ENCODE measurements around the gene MTFMT. TPM values are rescaled to one million over a fixed set of nuclear protein-coding genes. Genes with fewer than 3 reads are reported as not detected.

Gene MTFMT
- total and polyA plus RNA-seq, 2 donors (not counting 1 experiment from before 2014, with no cell fraction given): 16.6 to 17.0 TPM

DNA sequence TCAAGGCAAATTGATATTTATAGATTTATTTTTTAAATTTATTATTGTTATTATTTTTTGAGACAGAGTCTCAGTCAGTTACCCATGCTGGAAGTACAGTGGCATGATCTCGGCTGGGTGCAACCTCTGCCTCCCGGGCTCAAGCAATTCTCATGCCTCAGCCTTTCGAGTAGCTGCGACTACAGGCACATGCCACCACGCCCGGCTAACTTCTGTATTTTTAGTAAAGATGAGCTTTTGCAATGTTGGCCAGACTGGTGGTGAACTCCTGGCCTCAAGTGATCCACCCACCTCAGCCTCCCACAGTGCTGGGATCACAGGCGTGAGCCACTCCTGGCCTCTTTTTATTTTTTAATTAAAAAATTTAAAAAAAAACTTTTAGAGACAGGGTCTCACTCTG, 58.7 kb downstream of the MTFMT start:
- DNase-seq (ENCODE audit: low read depth in 2 of 2): no peak
- TF ChIP-seq, protein P1, sequence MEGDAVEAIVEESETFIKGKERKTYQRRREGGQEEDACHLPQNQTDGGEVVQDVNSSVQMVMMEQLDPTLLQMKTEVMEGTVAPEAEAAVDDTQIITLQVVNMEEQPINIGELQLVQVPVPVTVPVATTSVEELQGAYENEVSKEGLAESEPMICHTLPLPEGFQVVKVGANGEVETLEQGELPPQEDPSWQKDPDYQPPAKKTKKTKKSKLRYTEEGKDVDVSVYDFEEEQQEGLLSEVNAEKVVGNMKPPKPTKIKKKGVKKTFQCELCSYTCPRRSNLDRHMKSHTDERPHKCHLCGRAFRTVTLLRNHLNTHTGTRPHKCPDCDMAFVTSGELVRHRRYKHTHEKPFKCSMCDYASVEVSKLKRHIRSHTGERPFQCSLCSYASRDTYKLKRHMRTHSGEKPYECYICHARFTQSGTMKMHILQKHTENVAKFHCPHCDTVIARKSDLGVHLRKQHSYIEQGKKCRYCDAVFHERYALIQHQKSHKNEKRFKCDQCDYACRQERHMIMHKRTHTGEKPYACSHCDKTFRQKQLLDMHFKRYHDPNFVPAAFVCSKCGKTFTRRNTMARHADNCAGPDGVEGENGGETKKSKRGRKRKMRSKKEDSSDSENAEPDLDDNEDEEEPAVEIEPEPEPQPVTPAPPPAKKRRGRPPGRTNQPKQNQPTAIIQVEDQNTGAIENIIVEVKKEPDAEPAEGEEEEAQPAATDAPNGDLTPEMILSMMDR (conservative IDR thresholded peaks at IDR 0.05 in 1 of 2, IDR thresholded peaks at IDR 0.05 in 1 of 2; ENCODE audit: low read depth in 1 of 2, low read length in 2 of 2): no peak
- no peak for TF ChIP-seq EZH2 (IDR thresholded peaks at IDR 0.05; ENCODE audit: low read length, missing control alignments)
- Histone ChIP-seq H3K27me3 (ENCODE audit: control insufficient read depth, insufficient read depth, low read length) (no peaks in the 10 kb centered on the region), H3K36me3 (ENCODE audit: control insufficient read depth, insufficient read depth, low read length) (peaks cover 4% of the 10 kb centered on the region), H3K4me1 (ENCODE audit: control insufficient read depth, extremely low read depth, insufficient read depth, low read length) (no peaks in the 10 kb centered on the region), H3K9ac (ENCODE audit: insufficient read depth, low read length) (no peak overlapping the region), H4K20me1 (ENCODE audit: control insufficient read depth, extremely low read depth, insufficient read depth, low read length) (no peaks in the 10 kb centered on the region), H3K9me3 (ENCODE audit: control insufficient read depth, insufficient read depth, low read depth, low read length) (no peaks in the 10 kb centered on the region), H3K4me2 (ENCODE audit: extremely low read depth, insufficient read depth, low read length) (no peak overlapping the region), H3K79me2 (ENCODE audit: control insufficient read depth, insufficient read depth, low read length) (no peaks in the 10 kb centered on the region), H3K27ac (ENCODE audit: insufficient read depth, low read length) (no peak overlapping the region), H3K4me3 (replicated peaks in 1 of 4; ENCODE audit: control extremely low read depth in 1 of 4, insufficient read depth in 1 of 4, low read depth in 3 of 4, low read length in 4 of 4) (no peak overlapping the region), H2AFZ (ENCODE audit: low read length) (no peak overlapping the region)

GRCh38 chr15:64969401-64969800, 60.0 kb downstream of the MTFMT start:
- H3K79me2 ChIP-seq (ENCODE audit: control insufficient read depth, insufficient read depth, low read length): no peaks in the 10 kb centered on the region
- peaks cover 7% of the 10 kb centered on the region for H3K36me3 ChIP-seq (ENCODE audit: control insufficient read depth, insufficient read depth, low read length)
- H3K9ac ChIP-seq (ENCODE audit: insufficient read depth, low read length): no peak overlapping the region
- TF ChIP-seq EZH2 (IDR thresholded peaks at IDR 0.05; ENCODE audit: low read length, missing control alignments): no peak
- TF ChIP-seq, protein P1 (conservative IDR thresholded peaks at IDR 0.05 in 1 of 2, IDR thresholded peaks at IDR 0.05 in 1 of 2; ENCODE audit: low read depth in 1 of 2, low read length in 2 of 2): no peak
- H4K20me1 ChIP-seq (ENCODE audit: control insufficient read depth, extremely low read depth, insufficient read depth, low read length): no peaks in the 10 kb centered on the region
- H3K4me3 ChIP-seq (replicated peaks in 1 of 4; ENCODE audit: control extremely low read depth in 1 of 4, insufficient read depth in 1 of 4, low read depth in 3 of 4, low read length in 4 of 4): no peak overlapping the region
- DNase-seq (ENCODE audit: low read depth in 2 of 2): no peak
- no peaks in the 10 kb centered on the region for H3K4me1 ChIP-seq (ENCODE audit: control insufficient read depth, extremely low read depth, insufficient read depth, low read length)
- H3K9me3 ChIP-seq (ENCODE audit: control insufficient read depth, insufficient read depth, low read depth, low read length): no peaks in the 10 kb centered on the region
- no peaks in the 10 kb centered on the region for H3K27me3 ChIP-seq (ENCODE audit: control insufficient read depth, insufficient read depth, low read length)
- no peak overlapping the region for H2AFZ ChIP-seq (ENCODE audit: low read length)
- no peak overlapping the region for H3K4me2 ChIP-seq (ENCODE audit: extremely low read depth, insufficient read depth, low read length)
- H3K27ac ChIP-seq (ENCODE audit: insufficient read depth, low read length): no peak overlapping the region

GRCh38 chr15:64961013-64961412, 68.4 kb downstream of the MTFMT start:
- no peak overlapping the region for H3K4me2 ChIP-seq (ENCODE audit: extremely low read depth, insufficient read depth, low read length)
- no peak overlapping the region for H2AFZ ChIP-seq (ENCODE audit: low read length)
- no peak for TF ChIP-seq EZH2 (IDR thresholded peaks at IDR 0.05; ENCODE audit: low read length, missing control alignments)
- TF ChIP-seq, protein P1 (conservative IDR thresholded peaks at IDR 0.05 in 1 of 2, IDR thresholded peaks at IDR 0.05 in 1 of 2; ENCODE audit: low read depth in 1 of 2, low read length in 2 of 2): no peak
- H3K27me3 ChIP-seq (ENCODE audit: control insufficient read depth, insufficient read depth, low read length): no peaks in the 10 kb centered on the region
- no peaks in the 10 kb centered on the region for H3K4me1 ChIP-seq (ENCODE audit: control insufficient read depth, extremely low read depth, insufficient read depth, low read length)
- H4K20me1 ChIP-seq (ENCODE audit: control insufficient read depth, extremely low read depth, insufficient read depth, low read length): no peaks in the 10 kb centered on the region
- H3K9me3 ChIP-seq (ENCODE audit: control insufficient read depth, insufficient read depth, low read depth, low read length): no peaks in the 10 kb centered on the region
- no peak overlapping the region for H3K4me3 ChIP-seq (replicated peaks in 1 of 4; ENCODE audit: control extremely low read depth in 1 of 4, insufficient read depth in 1 of 4, low read depth in 3 of 4, low read length in 4 of 4)
- H3K9ac ChIP-seq (ENCODE audit: insufficient read depth, low read length): no peak overlapping the region
- peaks cover 11% of the 10 kb centered on the region for H3K36me3 ChIP-seq (ENCODE audit: control insufficient read depth, insufficient read depth, low read length)
- H3K27ac ChIP-seq (ENCODE audit: insufficient read depth, low read length): no peak overlapping the region
- H3K79me2 ChIP-seq (ENCODE audit: control insufficient read depth, insufficient read depth, low read length): no peaks in the 10 kb centered on the region
- no peak for DNase-seq (ENCODE audit: low read depth in 2 of 2)

Data from fibroblast of lung (primary cell).